ENCODE data around the gene PCDHA13.
"Not testable (repeated sequence)": the region's sequence is repeated elsewhere in the genome, so short reads cannot be mapped to it uniquely, and the experiment has no call there.

Gene PCDHA13, protein sequence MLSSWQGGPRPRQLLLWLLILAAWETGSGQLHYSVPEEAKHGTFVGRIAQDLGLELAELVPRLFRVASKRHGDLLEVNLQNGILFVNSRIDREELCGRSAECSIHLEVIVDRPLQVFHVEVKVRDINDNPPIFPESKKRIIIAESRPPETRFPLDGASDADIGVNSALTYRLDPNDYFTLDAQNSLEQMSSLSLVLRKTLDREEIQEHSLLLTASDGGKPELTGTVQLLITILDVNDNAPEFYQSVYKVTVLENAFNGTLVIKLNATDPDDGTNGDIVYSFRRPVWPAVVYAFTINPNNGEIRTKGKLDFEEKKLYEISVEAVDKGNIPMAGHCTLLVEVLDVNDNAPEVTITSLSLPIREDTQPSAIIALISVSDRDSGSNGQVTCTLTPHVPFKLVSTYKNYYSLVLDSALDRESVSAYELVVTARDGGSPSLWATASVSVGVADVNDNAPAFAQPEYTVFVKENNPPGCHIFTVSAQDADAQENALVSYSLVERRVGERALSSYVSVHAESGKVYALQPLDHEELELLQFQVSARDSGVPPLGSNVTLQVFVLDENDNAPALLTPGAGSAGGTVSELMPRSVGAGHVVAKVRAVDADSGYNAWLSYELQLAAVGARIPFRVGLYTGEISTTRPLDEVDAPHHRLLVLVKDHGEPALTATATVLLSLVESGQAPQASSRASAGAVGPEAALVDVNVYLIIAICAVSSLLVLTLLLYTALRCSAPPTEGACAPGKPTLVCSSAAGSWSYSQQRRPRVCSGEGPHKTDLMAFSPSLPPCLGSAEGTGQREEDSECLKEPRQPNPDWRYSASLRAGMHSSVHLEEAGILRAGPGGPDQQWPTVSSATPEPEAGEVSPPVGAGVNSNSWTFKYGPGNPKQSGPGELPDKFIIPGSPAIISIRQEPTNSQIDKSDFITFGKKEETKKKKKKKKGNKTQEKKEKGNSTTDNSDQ

DNA sequence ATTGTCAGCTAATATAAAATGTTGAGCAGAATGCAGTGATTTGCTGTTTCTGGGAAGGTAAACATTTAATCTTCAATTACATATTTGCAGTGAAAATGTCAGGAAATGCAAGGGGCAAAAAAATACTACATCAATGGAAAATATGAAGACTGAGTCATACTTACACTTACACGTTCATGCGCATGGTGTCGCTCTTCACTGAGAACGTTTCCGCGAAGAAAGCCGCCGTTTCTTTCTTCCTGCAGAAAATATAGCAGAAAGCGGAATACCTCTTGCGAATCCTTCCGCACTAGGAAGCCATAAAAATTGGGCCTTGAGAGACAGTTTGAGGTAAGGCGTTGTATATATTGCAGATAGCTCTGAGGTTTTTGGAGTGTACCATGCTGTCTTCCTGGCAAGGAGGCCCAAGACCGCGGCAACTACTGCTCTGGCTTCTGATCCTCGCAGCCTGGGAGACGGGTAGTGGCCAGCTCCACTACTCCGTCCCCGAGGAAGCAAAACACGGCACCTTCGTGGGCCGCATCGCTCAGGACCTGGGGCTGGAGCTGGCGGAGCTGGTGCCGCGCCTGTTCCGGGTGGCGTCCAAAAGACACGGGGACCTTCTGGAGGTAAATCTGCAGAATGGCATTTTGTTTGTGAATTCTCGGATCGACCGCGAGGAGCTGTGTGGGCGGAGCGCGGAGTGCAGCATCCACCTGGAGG lies at the start of gene PCDHA13:
TSS of gene PCDHA13 (plus strand) at position 236 of the 702 bp plus-strand sequence. CDS start at position 381, 145 bp downstream.
- no peak for DNase-seq

DNA sequence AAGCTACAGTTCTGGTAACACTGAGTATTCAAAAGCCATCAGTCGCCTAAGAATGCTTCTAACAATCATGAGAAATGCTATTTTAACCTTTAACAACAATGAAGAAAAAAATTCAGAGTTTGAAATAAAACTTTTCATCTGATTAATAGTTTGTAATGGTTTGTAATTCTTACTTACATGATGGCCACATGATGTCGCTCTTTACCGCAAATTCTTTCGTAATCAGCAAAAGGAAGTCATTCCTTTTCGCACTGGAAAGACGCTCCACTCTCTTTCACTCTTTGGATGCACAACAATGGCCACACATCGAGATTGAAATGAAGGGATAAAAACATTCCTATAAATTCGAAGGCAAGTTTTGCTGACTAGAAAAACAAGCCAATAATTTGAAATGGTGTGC lies 47.9 kb upstream of the PCDHA13 start, which contains the start of gene PCDHA7:
TSS of gene PCDHA7 (plus strand) at position 277 of the 400 bp plus-strand sequence. CDS start at position 392, 115 bp downstream.
- DNase-seq: no peak

DNA sequence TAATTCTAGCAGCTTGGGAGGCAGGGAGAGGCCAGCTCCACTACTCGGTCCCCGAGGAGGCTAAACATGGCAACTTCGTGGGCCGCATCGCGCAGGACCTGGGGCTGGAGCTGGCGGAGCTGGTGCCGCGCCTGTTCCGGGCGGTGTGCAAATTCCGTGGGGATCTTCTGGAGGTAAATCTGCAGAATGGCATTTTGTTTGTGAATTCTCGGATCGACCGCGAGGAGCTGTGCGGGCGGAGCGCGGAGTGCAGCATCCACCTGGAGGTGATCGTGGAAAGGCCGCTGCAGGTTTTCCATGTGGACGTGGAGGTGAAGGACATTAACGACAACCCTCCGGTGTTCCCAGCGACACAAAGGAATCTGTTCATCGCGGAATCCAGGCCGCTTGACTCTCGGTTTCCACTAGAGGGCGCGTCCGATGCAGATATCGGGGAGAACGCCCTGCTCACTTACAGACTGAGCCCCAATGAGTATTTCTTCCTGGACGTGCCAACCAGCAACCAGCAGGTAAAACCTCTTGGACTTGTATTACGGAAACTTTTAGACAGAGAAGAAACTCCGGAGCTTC lies 47.4 kb upstream of the PCDHA13 start:
- not testable (repeated sequence) for DNase-seq

DNA sequence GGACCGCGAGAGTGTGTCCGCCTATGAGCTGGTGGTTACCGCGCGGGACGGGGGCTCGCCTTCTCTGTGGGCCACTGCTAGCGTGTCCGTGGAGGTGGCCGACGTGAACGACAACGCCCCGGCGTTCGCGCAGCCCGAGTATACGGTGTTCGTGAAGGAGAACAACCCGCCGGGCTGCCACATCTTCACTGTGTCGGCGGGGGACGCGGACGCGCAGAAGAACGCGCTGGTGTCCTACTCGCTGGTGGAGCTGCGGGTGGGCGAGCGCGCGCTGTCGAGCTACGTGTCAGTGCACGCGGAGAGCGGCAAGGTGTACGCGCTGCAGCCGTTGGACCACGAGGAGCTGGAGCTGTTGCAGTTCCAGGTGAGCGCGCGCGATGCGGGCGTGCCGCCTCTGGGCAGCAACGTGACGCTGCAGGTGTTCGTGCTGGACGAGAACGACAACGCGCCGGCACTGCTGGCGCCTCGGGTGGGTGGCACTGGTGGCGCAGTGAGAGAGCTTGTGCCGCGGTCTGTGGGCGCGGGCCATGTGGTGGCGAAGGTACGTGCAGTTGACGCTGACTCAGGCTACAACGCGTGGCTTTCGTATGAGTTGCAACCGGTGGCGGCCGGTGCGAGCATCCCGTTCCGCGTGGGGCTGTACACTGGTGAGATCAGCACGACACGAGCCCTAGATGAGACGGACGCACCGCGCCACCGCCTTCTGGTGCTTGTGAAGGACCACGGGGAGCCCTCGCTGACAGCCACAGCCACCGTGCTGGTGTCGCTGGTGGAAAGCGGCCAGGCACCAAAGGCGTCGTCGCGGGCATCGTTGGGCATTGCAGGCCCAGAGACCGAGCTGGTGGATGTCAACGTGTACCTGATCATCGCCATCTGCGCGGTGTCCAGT lies 46.1 kb upstream of the PCDHA13 start:
- no peak for DNase-seq

DNA sequence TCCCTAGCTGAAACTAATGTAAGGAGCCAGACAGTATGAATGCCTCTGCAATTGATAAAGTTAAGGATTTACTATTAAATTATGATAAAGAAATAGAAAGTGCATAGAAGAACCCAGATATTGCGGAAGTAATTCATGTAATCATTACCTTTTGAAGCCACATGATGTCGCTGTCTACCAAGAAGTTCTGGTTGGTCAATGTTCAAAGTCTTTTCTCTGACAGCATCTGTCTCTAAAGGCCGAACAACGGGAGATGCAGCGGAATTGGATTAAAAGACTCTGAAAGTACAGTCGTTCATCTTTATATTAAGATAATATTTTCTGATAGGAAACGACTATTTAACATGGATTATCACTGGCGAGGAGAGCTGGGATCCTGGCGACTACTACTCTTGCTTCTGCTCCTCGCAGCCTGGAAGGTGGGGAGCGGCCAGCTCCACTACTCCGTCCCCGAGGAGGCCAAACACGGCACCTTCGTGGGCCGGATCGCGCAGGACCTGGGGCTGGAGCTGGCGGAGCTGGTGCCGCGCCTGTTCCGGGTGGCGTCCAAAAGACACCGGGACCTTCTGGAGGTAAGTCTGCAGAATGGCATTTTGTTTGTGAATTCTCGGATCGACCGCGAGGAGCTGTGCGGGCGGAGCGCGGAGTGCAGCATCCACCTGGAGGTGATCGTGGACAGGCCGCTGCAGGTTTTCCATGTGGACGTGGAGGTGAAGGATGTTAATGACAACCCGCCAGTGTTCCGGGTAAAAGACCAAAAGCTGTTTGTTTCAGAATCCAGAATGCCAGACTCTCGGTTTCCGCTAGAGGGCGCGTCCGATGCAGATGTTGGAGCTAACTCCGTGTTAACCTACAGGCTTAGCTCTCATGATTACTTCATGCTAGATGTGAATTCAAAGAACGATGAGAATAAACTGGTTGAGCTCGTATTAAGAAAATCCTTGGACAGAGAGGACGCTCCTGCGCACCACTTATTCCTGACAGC lies 40.7 kb upstream of the PCDHA13 start, which contains the start of gene PCDHA8:
TSS of gene PCDHA8 (plus strand) at position 210 of the 985 bp plus-strand sequence. CDS start at position 345, 135 bp downstream.
- DNase-seq: no peak

DNA sequence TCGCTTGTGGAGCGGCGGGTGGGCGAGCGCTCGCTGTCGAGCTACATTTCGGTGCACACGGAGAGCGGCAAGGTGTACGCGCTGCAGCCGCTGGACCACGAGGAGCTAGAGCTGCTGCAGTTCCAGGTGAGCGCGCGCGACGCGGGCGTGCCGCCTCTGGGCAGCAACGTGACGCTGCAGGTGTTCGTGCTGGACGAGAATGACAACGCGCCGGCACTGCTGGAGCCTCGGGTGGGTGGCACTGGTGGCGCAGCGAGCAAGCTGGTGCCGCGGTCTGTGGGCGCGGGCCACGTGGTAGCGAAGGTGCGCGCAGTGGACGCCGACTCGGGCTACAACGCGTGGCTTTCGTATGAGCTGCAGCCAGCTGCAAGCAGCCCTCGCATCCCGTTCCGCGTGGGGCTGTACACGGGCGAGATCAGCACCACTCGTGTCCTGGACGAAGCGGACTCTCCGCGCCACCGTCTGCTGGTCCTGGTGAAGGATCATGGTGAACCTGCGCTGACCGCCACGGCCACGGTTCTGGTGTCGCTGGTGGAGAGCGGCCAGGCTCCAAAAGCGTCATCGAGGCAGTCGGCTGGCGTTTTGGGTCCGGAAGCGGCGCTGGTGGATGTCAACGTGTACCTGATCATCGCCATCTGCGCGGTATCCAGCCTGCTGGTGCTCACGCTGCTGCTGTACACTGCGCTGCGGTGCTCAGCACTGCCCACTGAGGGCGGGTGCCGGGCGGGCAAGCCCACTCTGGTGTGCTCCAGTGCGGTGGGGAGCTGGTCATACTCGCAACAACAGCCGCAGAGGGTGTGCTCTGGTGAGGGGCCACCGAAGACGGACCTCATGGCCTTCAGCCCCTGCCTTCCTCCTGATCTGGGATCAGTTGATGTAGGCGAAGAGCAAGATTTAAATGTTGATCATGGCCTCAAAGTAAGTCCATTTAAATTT lies 38.9 kb upstream of the PCDHA13 start:
- DNase-seq: no peak

DNA sequence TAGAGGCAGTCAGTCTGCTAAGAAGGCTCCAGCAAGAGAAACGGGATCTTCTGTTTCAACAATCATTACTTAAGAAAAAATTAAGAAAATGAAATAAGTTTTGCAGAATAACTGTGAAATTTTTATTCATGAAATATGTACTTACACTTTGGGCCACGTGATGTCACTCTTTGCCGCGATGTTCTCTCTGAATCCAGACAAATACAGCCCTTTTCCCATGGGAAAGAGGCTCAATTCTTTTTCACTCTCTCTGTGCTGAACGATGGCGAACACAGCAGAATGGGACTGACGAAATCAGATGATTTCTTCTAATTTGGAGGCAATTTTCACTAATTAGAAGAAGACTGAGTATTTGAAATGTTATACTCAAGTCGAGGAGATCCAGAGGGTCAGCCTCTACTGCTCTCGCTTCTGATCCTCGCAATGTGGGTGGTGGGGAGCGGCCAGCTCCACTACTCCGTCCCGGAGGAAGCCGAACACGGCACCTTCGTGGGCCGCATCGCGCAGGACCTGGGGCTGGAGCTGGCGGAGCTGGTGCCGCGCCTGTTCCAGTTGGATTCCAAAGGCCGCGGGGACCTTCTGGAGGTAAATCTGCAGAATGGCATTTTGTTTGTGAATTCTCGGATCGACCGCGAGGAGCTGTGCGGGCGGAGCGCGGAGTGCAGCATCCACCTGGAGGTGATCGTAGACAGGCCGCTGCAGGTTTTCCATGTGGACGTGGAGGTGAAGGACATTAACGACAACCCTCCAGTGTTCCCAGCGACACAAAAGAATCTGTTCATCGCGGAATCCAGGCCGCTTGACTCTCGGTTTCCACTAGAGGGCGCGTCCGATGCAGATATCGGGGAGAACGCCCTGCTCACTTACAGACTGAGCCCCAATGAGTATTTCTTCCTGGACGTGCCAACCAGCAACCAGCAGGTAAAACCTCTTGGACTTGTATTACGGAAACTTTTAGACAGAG lies 33.5 kb upstream of the PCDHA13 start, which contains the start of gene PCDHA9:
TSS of gene PCDHA9 (plus strand) at position 244 of the 964 bp plus-strand sequence. CDS start at position 358, 114 bp downstream.
- DNase-seq: not testable (repeated sequence)

DNA sequence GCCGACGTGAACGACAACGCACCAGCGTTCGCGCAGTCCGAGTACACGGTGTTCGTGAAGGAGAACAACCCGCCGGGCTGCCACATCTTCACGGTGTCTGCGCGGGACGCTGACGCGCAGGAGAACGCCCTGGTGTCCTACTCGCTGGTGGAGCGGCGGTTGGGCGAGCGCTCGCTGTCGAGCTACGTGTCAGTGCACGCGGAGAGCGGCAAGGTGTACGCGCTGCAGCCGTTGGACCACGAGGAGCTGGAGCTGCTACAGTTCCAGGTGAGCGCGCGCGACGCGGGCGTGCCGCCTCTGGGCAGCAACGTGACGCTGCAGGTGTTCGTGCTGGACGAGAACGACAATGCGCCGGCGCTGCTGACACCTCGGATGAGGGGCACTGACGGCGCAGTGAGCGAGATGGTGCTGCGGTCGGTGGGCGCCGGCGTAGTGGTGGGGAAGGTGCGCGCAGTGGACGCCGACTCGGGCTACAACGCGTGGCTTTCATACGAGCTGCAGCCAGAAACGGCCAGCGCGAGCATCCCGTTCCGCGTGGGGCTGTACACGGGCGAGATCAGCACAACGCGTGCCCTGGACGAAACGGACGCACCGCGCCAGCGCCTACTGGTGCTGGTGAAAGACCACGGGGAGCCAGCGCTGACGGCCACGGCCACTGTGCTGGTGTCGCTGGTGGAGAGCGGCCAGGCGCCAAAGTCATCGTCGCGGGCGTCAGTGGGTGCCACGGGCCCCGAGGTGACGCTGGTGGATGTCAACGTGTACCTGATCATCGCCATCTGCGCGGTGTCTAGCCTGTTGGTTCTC lies 31.9 kb upstream of the PCDHA13 start:
- DNase-seq: not testable (repeated sequence)

DNA sequence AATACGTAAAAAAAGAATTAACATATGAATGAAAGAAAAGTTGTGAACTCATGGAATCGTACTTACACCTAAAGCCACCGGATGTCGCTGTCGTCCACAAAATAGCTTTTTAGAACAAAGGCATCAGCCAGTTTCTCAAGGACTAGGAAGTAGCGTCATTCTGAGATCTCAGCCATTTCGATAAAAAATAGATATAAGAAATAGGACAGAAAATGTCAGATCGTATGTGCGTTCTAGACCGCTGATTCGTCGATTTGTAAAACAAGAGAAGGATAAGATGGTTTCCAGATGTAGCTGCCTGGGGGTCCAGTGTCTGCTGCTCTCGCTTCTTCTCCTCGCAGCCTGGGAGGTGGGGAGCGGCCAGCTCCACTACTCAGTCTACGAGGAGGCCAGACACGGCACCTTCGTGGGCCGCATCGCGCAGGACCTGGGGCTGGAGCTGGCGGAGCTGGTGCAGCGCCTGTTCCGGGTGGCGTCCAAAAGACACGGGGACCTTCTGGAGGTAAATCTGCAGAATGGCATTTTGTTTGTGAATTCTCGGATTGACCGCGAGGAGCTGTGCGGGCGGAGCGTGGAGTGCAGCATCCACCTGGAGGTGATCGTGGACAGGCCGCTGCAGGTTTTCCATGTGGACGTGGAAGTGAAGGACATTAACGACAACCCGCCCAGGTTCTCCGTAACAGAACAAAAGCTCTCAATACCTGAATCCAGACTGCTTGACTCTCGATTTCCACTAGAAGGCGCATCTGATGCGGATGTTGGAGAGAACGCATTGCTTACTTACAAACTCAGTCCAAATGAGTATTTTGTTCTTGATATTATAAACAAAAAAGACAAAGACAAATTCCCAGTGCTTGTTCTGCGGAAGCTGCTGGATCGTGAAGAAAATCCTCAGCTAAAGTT lies 25.9 kb upstream of the PCDHA13 start, which contains the start of gene PCDHA10:
TSS of gene PCDHA10 (plus strand) at position 126 of the 903 bp plus-strand sequence. CDS start at position 278, 152 bp downstream.
- DNase-seq: no peak

DNA sequence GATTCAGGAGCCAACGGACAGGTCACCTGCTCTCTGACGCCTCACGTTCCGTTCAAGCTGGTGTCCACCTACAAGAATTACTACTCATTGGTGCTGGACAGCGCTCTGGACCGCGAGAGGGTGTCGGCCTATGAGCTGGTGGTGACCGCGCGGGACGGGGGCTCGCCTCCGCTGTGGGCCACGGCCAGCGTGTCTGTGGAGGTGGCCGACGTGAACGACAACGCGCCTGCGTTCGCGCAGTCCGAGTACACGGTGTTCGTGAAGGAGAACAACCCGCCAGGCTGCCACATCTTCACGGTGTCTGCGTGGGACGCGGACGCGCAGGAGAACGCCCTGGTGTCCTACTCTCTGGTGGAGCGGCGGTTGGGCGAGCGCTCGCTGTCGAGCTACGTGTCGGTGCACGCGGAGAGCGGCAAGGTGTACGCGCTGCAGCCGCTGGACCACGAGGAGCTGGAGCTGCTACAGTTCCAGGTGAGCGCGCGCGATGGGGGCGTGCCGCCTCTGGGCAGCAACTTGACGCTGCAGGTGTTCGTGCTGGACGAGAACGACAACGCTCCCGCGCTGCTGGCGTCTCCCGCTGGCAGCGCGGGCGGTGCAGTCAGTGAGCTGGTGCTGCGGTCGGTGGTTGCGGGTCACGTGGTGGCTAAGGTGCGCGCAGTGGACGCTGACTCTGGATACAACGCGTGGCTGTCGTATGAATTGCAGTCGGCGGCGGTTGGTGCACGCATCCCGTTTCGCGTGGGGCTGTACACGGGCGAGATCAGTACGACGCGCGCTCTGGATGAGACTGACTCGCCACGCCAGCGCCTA lies 24.5 kb upstream of the PCDHA13 start:
- DNase-seq: no peak

DNA sequence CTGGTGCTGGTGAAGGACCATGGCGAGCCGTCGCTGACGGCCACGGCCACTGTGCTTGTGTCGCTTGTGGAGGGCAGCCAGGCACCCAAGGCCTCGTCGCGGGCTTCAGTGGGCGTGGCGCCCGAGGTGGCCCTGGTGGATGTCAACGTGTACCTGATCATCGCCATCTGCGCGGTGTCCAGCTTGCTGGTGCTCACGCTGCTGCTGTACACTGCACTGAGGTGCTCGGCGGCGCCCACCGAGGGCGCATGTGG lies 24.0 kb upstream of the PCDHA13 start:
- DNase-seq: no peak

DNA sequence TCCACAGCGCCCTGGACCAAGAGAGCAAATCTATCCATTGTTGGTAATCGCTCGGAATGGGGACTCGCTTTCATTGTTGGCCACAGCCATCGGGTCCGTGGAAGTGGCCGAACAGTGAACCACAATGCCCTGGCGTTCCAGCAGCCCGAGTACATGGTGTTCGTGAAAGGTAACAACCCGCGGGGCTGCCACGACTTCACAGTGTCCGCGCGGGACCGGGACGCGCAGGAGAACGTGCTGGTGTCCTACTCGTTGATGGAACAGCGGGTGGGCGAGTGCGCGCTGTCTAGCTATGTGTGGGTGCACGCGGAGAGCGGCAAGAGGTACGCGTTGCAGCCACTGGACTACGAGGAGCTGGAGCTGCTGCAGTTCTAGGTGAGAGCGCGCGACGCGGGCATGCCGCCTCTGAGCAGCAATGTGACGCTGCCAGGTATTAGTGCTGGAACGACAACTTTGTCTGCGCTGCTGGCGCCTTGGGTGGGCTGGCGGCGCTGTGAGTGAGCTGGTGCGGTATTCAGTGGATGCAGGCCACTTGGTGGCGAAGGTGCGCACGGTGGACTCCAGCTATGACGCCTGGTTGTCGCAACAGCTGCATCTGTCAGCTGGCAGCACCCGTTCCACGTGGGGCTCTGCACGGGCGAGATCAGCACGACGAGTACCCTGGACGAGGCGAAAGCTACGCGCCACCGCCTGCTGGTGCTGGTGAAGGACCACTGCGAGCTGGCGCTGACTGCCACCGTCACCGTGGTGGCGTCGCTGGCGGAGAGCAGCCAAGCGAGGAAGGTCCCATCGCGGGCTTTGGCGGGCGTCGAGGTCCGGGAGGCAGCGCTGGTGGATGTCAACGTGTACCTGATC lies 19.3 kb upstream of the PCDHA13 start:
- DNase-seq: no peak

DNA sequence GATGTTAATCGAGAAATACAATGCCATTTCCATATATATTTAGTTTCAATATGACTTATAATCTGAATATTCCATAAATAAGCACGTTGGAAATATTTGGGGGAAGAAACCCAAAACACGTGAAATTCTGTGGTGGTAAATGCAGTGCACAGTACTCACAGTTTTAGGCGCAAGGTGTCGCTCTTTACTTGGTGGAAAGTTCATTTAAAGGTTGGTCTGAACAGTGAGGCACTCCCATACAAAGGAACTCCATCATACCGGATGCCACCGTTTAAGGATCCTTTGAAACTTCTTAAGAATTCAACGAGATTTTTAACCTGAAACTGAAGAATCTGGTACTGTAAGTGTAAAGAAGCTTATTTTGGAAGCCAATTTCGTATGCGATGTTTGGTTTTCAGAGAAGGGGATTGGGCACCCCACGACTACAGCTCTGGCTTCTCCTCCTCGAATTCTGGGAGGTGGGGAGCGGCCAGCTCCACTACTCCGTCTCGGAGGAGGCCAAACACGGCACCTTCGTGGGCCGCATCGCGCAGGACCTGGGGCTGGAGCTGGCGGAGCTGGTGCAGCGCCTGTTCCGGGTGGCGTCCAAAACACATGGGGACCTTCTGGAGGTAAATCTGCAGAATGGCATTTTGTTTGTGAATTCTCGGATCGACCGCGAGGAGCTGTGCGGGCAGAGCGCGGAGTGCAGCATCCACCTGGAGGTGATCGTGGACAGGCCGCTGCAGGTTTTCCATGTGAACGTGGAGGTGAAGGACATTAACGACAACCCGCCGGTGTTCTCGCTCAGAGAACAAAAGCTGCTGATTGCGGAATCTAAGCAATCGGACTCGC lies 13.0 kb upstream of the PCDHA13 start, which contains the start of gene PCDHA11:
TSS of gene PCDHA11 (plus strand) at position 237 of the 834 bp plus-strand sequence. CDS start at position 384, 147 bp downstream.
- no peak for DNase-seq

Data from NCI-H2171 (cell line).